NT2/D1 (cell line): ENCODE data around the gene TOP3B.

ENCODE experiments used
- SUZ12 ChIP-seq: IDR thresholded peaks from 2 replicates; pipeline ENCODE4 v1.6.1; 2011; ENCODE audit not compliant: insufficient read length, insufficient read depth; ENCODE audit errors: extremely low read depth
- YY1 ChIP-seq: IDR thresholded peaks from 2 replicates; pipeline ENCODE4 v1.6.1; 2011; ENCODE audit not compliant: insufficient read length, insufficient read depth
- ZNF274 ChIP-seq: IDR thresholded peaks from 2 replicates; pipeline ENCODE4 v1.6.1; 2011; ENCODE audit warnings: mild to moderate bottlenecking, low read depth, low read length

DNA sequence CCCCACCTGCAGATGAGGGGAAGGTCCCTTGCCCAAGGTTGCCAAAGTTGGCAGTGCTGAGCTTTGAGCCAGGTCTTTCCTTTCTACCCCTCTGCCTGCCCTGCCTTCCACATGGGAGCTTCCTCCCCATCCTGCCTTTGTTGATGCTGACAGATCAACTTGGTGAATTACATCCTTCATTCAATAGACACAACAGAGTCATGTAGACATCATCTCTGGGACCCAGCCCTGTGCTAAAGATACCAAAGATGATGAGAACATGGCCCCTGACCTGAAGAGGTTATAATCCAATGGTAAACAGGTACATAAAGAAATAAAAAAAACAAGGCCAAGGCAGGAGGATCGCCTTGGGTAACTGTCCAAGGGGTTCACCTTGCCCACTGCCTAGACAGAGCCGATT lies 72.7 kb downstream of the TOP3B start:
- TF ChIP-seq SUZ12, result no peak
- no peak for TF ChIP-seq YY1
- TF ChIP-seq ZNF274, result no peak
